ENCODE measurements around the gene CLINT1.

GRCh38 chr5:157857816-157858526 is 974 bp downstream of the CLINT1 start:
- TF ChIP-seq CTCF (conservative IDR thresholded peaks at IDR 0.05): no peak
- TF ChIP-seq ZFX (IDR thresholded peaks at IDR 0.05): no peak

All from C4-2B (cell line).